Ovary (tissue), 9 donors: Measurements from ENCODE around the gene KRT72. TPM values are rescaled to one million over a fixed set of nuclear protein-coding genes. Genes with fewer than 3 reads are reported as not detected.

Experiments used
- DNase-seq, 5 donors: peaks; one replicate each; pipeline ENCODE4 v3.0.0-alpha.2; 2019 to 2020
- H3K27ac ChIP-seq, 2 donors: fragments of 200-600 bp; one replicate each; pipeline versions ENCODE4 v1.5.1 to v1.8.0; 2019 to 2022
- H3K27me3 ChIP-seq: fragments of 200-600 bp; one replicate; pipeline ENCODE4 v1.8.0; 2022
- H3K36me3 ChIP-seq: fragments of 200-600 bp; sonication (generic); one replicate; pipeline ENCODE4 v1.5.1; 2019
- H3K4me1 ChIP-seq: one replicate; pipeline ENCODE4 v1.8.1; 2013; ENCODE audit warnings: mild to moderate bottlenecking, moderate library complexity; ENCODE audit not compliant: insufficient read depth
- H3K4me3 ChIP-seq: fragments of 200-600 bp; sonication (generic); one replicate; pipeline ENCODE4 v1.5.1; 2017
- H3K9me3 ChIP-seq, 2 donors: fragments of 200-600 bp in 1 of 2; sonication (generic) in 1 of 2; one replicate each; pipeline versions ENCODE4 v1.5.1 to v1.8.1; 2013 to 2019; ENCODE audit warnings: mild to moderate bottlenecking in 1 of 2, moderate library complexity in 1 of 2
- CTCF ChIP-seq, 3 donors: fragments of 450-650 bp in 2 of 3; fragments of 200-600 bp in 1 of 3; IDR thresholded peaks; one replicate each; pipeline versions ENCODE4 v1.5.1 to v1.8.0; 2016 to 2022; ENCODE audit warnings: antibody characterized with exemption in 3 of 3, mild to moderate bottlenecking in 1 of 3
- EP300 ChIP-seq: sonication (generic); formaldehyde crosslinking; IDR thresholded peaks from one replicate; pipeline ENCODE4 v1.6.1; 2017; ENCODE audit warnings: antibody characterized with exemption
- POLR2A ChIP-seq: fragments of 450-650 bp; IDR thresholded peaks from one replicate; pipeline ENCODE4 v1.6.1; 2017; ENCODE audit warnings: antibody characterized with exemption, mild to moderate bottlenecking, moderate library complexity
- WGBS, 3 donors: extraction: QIAGEN DNeasy Blood & Tissue Kit in 1 of 3; methylation state at CpG; one replicate each; pipeline versions ENCODE4 v1.1.5 to v1.1.7; 2013 to 2017; 5-methylcytosine and 5-hydroxymethylcytosine counted together
- intact Hi-C, 4 donors: fragments of 100-400 bp; cut with DNase I; formaldehyde crosslinking; loops; one replicate each; pipeline versions ENCODE4 v1.11.0 to v1.15.1; 2022 to 2023
- polyA plus RNA-seq, 2 donors: library from polyadenylated mRNA; stranded (reverse); fragments of 200-250 nt in 1 of 2; fragments of 350-450 nt in 1 of 2; fragmentation: Illumina TruSeq in 1 of 2; extraction: RNeasy Lipid Tissue Mini Kit (QIAGEN cat#74804) in 1 of 2; gene quantifications; one replicate each; pipeline ENCODE4 v1.2.3, GENCODE V29; 2013 to 2014
- total RNA-seq, 7 donors: library from RNA; depleted of rRNA in 2 of 7; stranded (reverse); fragments of >200 nt in 2 of 7; fragmentation: NEBNext Ultra II Directional in 3 of 7; extraction: Animal tissue kit (Norgen Biotek cat#: 25700) in 3 of 7; gene quantifications; one replicate each; pipeline versions ENCODE4 v1.1.0 to v1.2.4, GENCODE V29; 2016 to 2023
- donor health status: DM: no; HTN: no; CAD: no; lungs with moderate emphysema.
- donor health status: DM: no; HTN: no; CAD: no.
- donor health status: Bipolar disorder and iron deficiency.
- donor health status: DM: yes; HTN: yes; CAD: no.
- donor health status: DM: no; HTN: no; CAD: no.
- donor health status: DM: yes; HTN: yes; CAD: no.

Gene KRT72
- total and polyA plus RNA-seq, 9 donors = not detected

GRCh38 chr12:52606096-52606495, 4.8 kb upstream of the KRT72 start:
- 37 to 45% (median 41%) methylated on average over 3 of the region's 3 CpGs for WGBS, 3 donors
- Histone ChIP-seq H3K36me3 (no peaks in the 10 kb centered on the region), H3K4me3 (no peak overlapping the region)

DNA sequence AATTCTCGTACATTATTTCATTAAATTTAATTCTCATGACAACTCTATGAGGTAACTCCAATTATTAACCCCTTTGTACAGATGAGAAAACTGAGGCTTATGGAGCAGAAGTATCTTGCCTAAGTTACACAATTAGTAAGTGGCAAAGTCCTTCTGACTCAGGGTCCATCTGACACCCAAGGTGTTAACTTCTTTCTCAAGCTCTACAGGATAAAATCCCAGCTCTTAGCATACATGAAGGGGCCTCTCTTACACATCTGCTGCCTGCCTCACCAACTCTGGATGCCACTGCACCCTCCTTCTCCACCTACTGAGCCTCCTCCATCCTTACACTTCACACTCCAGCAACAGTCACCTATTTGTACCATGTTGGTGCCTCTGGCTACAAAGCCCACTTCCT, 4.3 kb upstream of the KRT72 start:
- H3K27ac ChIP-seq = no peak overlapping the region
- H3K36me3 ChIP-seq = no peaks in the 10 kb centered on the region
- no peak for TF ChIP-seq EP300
- TF ChIP-seq POLR2A = no peak
- no peak for TF ChIP-seq CTCF (IDR thresholded peaks at IDR 0.05)
- WGBS, 3 donors = 72 to 82% (median 74%) methylated on average over 1 of the region's 1 CpG
- no peak overlapping the region for H3K4me3 ChIP-seq
- H3K4me1 ChIP-seq = no peaks in the 10 kb centered on the region
- H3K9me3 ChIP-seq = peaks cover 0 to 7% of the 10 kb centered on the region in 2 donors
- intact Hi-C loops = no loop called here
- DNase-seq = no peak
- H3K27me3 ChIP-seq = no peaks in the 10 kb centered on the region

More at GRCh38 chr12:52606096-52606495, 4.8 kb upstream of the KRT72 start:
- Histone ChIP-seq H3K27me3 (no peaks in the 10 kb centered on the region), H3K9me3 (peaks cover 0 to 2% of the 10 kb centered on the region in 2 donors), H3K4me1 (no peaks in the 10 kb centered on the region), H3K27ac (no peak overlapping the region)
- DNase-seq = no peak
- no peak for TF ChIP-seq POLR2A
- no peak for TF ChIP-seq EP300
- no peak for TF ChIP-seq CTCF (IDR thresholded peaks at IDR 0.05)
- intact Hi-C loops = no loop called here

DNA sequence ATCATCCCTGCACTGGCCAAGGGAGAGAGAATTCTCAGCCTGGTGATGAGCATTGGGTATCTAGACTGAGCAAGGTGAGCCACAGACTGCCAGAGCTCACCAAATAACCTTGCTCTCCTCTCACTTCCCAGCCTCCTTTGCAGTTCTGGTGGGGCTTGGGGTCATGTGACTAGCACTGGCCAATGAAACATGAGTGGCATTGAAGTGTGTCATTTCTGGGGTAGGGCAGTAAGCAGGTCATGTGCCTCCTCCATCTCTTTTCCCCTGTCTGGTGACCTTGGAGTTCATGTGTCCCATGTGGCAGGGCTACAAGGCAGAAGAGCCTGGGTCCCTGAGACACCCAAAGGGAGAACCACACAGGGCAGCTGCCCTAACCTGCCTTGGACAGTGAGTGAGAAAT, 3.6 kb upstream of the KRT72 start:
- H3K27me3 ChIP-seq = no peaks in the 10 kb centered on the region
- H3K36me3 ChIP-seq = no peaks in the 10 kb centered on the region
- H3K4me1 ChIP-seq = no peaks in the 10 kb centered on the region
- peaks cover 0 to 7% of the 10 kb centered on the region in 2 donors for H3K9me3 ChIP-seq
- no peak for DNase-seq
- TF ChIP-seq CTCF (IDR thresholded peaks at IDR 0.05) = no peak
- TF ChIP-seq POLR2A = no peak
- no peak for TF ChIP-seq EP300
- intact Hi-C loops = no loop called here
- no peak overlapping the region for H3K27ac ChIP-seq
- no peak overlapping the region for H3K4me3 ChIP-seq

DNA sequence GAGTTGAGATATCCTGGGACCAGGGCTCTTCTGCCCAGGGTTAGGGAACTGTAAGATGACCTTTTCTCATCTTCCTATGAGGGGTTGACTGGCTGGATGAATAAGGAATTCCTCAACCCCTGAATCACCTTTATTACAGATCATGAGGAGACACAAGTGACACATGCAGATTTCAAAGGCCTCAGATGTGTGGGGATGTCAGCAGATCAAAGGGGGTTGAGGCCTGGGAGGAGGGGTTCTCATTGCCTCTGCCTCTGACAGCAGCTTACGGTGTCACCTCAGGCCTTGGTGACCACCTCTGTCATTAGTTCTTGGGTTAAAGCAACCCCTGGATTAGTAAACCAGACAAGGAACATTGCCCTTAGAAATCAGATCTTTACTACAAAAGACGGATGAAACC, 2.1 kb upstream of the KRT72 start:
- intact Hi-C loops = no loop called here
- H3K4me1 ChIP-seq = no peaks in the 10 kb centered on the region
- H3K36me3 ChIP-seq = no peaks in the 10 kb centered on the region
- no peak for DNase-seq
- no peaks in the 10 kb centered on the region for H3K27me3 ChIP-seq
- TF ChIP-seq EP300 (no peak), CTCF (IDR thresholded peaks at IDR 0.05) (no peak), POLR2A (no peak)
- H3K9me3 ChIP-seq = peaks cover 0 to 7% of the 10 kb centered on the region in 2 donors
- no peak overlapping the region for H3K4me3 ChIP-seq
- whole genome bisulfite sequencing, 3 donors = 73 to 83% (median 80%) methylated on average over 2 of the region's 2 CpGs
- H3K27ac ChIP-seq = no peak overlapping the region

- intact Hi-C loops = no loop called here
- H3K27ac ChIP-seq = no peak overlapping the region
- TF ChIP-seq EP300 (no peak), POLR2A (no peak), CTCF (IDR thresholded peaks at IDR 0.05) (no peak)
- WGBS, 3 donors = 70 to 81% (median 78%) methylated on average over 5 of the region's 5 CpGs
- H3K9me3 ChIP-seq = peaks cover 0 to 7% of the 10 kb centered on the region in 2 donors
- H3K27me3 ChIP-seq = no peaks in the 10 kb centered on the region
- H3K4me3 ChIP-seq = no peak overlapping the region
- no peaks in the 10 kb centered on the region for H3K4me1 ChIP-seq
- no peaks in the 10 kb centered on the region for H3K36me3 ChIP-seq
- DNase-seq = no peak
These were observed 1.3 kb upstream of the KRT72 start for GRCh38 chr12:52602552-52602951.
